HuH-7.5 (cell line): ENCODE results near the gene KRTAP10-5.
"Not testable (repeated sequence)": the region's sequence is repeated elsewhere in the genome, so short reads cannot be mapped to it uniquely, and the experiment has no call there.

Experiments used
- DNase-seq: peaks from one replicate; pipeline ENCODE4 v3.0.0; 2011; ENCODE audit warnings: low spot score

KRTAP10-5 gene

GRCh38 chr21:44590897-44591800 is 10.7 kb upstream of the KRTAP10-5 start:
- not testable (repeated sequence) for DNase-seq

- no peak for DNase-seq
These were observed 9.9 kb upstream of the KRTAP10-5 start for GRCh38 chr21:44590311-44590721.

GRCh38 chr21:44589586-44590305 is 9.3 kb upstream of the KRTAP10-5 start:
- no peak for DNase-seq

GRCh38 chr21:44589094-44589493 is 8.7 kb upstream of the KRTAP10-5 start:
- no peak for DNase-seq

GRCh38 chr21:44585892-44586291 is 5.5 kb upstream of the KRTAP10-5 start:
- DNase-seq = no peak

GRCh38 chr21:44583800-44584147 is 3.4 kb upstream of the KRTAP10-5 start:
- DNase-seq = no peak

- DNase-seq = no peak
These were observed 2.8 kb upstream of the KRTAP10-5 start for GRCh38 chr21:44583089-44583799.

GRCh38 chr21:44582055-44582454 is 1.7 kb upstream of the KRTAP10-5 start:
- no peak for DNase-seq

GRCh38 chr21:44581158-44581557 is 754 bp upstream of the KRTAP10-5 start:
- no peak for DNase-seq

- DNase-seq = no peak
These were observed 615 bp downstream of the KRTAP10-5 start for GRCh38 chr21:44579833-44580144.

- no peak for DNase-seq
These were observed 1.2 kb downstream of the KRTAP10-5 start for GRCh38 chr21:44579056-44579832.

- DNase-seq = no peak
These were observed 1.9 kb downstream of the KRTAP10-5 start for GRCh38 chr21:44578371-44579055.

- no peak for DNase-seq
These were observed 4.4 kb downstream of the KRTAP10-5 start for GRCh38 chr21:44576025-44576420.

- DNase-seq = no peak
These were observed 4.9 kb downstream of the KRTAP10-5 start for GRCh38 chr21:44575307-44576024.

- no peak for DNase-seq
These were observed 5.7 kb downstream of the KRTAP10-5 start for GRCh38 chr21:44574457-44575306.

- not testable (repeated sequence) for DNase-seq
These were observed 6.6 kb downstream of the KRTAP10-5 start, which contains the start of gene KRTAP10-4 for GRCh38 chr21:44573630-44574456. TSS of gene KRTAP10-4 (plus strand) at chr21:44573729. CDS start at chr21:44573759, 30 bp downstream.

- DNase-seq = no peak
These were observed 7.3 kb downstream of the KRTAP10-5 start for GRCh38 chr21:44572959-44573583.
